Adrenal gland (tissue), 5 donors: Measurements from ENCODE around the gene HDDC3.

Source experiments
- CTCF ChIP-seq, 6 experiments: fragments of 450-650 bp in 4 of 6; fragments of 200-600 bp in 2 of 6; sonication (generic) in 1 of 6; IDR thresholded peaks; 1 replicate in 5 of 6; 2 replicates in 1 of 6; pipeline versions ENCODE4 v1.5.1 to v1.8.0; 2016 to 2021; ENCODE audit warnings: antibody characterized with exemption in 6 of 6, mild to moderate bottlenecking in 2 of 6, moderate library complexity in 1 of 6
- POLR2A ChIP-seq, 2 donors: fragments of 450-650 bp; IDR thresholded peaks; one replicate each; pipeline ENCODE4 v1.6.1; 2017; ENCODE audit warnings: antibody characterized with exemption in 2 of 2, mild to moderate bottlenecking in 2 of 2, moderate library complexity in 1 of 2
- donor health status: DM: no; HTN: no; CAD: no.

- no peak for TF ChIP-seq POLR2A (IDR thresholded peaks at IDR 0.05)
- no peak for TF ChIP-seq CTCF (IDR thresholded peaks at IDR 0.05)
Observed at GRCh38 chr15:90887037-90887481, 45.3 kb downstream of the HDDC3 start.
